GM12873 (cell line): ENCODE measurements around the gene DISC1.

Source experiments
- CTCF ChIP-seq: IDR thresholded peaks from 2 replicates; pipeline ENCODE4 v1.5.1; 2012; ENCODE audit warnings: low read depth, mild to moderate bottlenecking, moderate library complexity, low read length, control low read depth; ENCODE audit not compliant: insufficient read depth; ENCODE audit errors: missing control alignments

DISC1 gene

GRCh38 chr1:232029315-232029714 is 402.7 kb downstream of the DISC1 start:
- no peak for TF ChIP-seq CTCF

DNA sequence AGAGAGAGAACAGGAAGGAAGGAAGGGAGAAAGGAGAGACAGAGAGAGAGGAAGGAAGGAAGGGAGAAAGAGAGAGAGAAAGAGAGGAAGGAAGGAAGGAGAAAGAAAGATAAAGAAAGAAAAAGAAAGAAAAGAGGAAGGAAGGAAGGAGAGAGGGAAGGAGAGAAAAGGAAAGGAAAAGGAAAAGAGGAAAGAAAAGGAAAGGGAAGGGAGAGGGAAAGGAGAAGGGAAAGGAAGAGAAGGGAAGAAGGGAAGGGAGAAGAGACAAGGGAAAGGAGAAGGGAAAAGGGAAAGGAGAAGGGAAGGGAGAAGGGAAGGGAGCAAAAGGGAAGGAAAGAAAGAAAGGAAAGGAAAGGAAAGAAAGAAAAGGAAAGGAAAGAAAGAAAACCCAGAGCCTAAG is 404.6 kb downstream of the DISC1 start:
- TF ChIP-seq CTCF = no peak

- no peak for TF ChIP-seq CTCF
Measured at GRCh38 chr1:232033285-232033684, 406.7 kb downstream of the DISC1 start.

- no peak for TF ChIP-seq CTCF
Measured at GRCh38 chr1:232034556-232034955, 408.0 kb downstream of the DISC1 start.

DNA sequence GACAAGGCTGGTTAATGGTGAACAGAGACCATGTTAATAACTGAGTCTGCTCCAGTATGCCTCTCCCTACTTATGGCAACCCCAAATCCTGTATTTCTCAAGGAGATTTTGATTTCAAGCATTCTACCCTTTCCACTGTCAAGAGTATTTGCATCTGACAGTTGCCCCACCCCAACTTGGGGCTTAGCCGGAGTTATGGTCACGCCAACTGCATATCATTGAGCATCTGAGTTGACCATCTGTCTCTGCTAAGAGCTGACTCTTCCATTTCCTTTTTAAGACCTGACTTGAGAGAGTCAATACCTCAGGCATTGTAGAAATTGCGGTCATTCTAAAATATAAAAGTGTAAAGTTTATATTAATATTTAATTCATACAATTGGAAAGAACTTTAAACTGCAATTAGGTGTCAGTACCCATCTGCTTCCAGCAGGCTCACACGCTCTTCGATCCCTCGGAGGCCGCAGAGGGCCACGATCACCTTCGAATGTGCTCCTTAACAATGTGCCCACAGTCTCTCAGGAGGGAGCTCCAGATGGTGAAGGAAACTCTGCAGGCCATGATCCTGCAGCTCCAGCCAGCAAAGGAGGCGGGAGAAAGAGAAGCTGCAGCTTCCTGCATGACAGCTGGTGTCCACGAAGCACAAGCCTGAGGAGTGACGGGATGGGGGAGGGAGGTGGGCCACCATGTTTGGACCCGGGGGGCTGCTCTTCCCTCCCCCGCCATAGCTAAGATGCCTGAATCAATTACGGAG is 409.8 kb downstream of the DISC1 start:
- no peak for TF ChIP-seq CTCF

DNA sequence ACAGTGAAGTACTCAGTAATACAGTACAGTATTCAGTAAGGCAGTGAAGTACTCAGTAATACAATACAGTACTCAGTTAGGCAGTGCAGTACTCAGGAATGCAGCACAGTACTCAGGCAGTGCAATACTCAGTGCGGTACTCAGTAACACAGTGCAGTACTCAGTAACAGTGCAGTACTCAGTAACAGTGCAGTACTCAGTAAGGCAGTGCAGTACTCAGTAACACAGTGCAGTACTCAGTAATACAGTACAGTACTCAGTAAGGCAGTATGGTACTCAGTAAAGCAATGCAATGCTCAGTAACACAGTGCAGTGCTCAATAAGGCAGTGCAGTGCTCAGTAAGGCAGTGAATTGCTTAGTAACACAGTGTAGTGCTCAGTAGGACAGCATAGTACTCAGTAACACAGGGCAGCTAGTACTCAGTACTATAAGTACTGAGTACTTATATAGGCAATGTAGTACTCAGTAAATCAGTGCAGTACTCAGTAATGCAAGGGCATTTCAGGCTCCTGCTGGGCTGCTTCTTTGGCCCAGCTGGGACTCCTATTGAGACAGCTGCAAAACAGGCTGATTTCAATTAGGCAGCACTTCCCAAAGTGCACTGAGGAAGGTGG is 411.3 kb downstream of the DISC1 start:
- TF ChIP-seq CTCF = no peak

- TF ChIP-seq CTCF = no peak
Measured at GRCh38 chr1:232038706-232039677, 412.4 kb downstream of the DISC1 start.
